ENCODE measurements around the gene THBS3. TPM values are rescaled to one million over a fixed set of nuclear protein-coding genes. Genes with fewer than 3 reads are reported as not detected.

The THBS3 gene
- total and polyA plus RNA-seq, 2 of the 13 experiments (the other 11 are each of a cell fraction or from before 2014, with no cell fraction given), result 0.86 to 3.6 TPM

GRCh38 chr1:155255243-155256007, 47.7 kb upstream of the THBS3 start, which contains the start of gene ENTREP3 (continued):
- TF ChIP-seq, protein P1, sequence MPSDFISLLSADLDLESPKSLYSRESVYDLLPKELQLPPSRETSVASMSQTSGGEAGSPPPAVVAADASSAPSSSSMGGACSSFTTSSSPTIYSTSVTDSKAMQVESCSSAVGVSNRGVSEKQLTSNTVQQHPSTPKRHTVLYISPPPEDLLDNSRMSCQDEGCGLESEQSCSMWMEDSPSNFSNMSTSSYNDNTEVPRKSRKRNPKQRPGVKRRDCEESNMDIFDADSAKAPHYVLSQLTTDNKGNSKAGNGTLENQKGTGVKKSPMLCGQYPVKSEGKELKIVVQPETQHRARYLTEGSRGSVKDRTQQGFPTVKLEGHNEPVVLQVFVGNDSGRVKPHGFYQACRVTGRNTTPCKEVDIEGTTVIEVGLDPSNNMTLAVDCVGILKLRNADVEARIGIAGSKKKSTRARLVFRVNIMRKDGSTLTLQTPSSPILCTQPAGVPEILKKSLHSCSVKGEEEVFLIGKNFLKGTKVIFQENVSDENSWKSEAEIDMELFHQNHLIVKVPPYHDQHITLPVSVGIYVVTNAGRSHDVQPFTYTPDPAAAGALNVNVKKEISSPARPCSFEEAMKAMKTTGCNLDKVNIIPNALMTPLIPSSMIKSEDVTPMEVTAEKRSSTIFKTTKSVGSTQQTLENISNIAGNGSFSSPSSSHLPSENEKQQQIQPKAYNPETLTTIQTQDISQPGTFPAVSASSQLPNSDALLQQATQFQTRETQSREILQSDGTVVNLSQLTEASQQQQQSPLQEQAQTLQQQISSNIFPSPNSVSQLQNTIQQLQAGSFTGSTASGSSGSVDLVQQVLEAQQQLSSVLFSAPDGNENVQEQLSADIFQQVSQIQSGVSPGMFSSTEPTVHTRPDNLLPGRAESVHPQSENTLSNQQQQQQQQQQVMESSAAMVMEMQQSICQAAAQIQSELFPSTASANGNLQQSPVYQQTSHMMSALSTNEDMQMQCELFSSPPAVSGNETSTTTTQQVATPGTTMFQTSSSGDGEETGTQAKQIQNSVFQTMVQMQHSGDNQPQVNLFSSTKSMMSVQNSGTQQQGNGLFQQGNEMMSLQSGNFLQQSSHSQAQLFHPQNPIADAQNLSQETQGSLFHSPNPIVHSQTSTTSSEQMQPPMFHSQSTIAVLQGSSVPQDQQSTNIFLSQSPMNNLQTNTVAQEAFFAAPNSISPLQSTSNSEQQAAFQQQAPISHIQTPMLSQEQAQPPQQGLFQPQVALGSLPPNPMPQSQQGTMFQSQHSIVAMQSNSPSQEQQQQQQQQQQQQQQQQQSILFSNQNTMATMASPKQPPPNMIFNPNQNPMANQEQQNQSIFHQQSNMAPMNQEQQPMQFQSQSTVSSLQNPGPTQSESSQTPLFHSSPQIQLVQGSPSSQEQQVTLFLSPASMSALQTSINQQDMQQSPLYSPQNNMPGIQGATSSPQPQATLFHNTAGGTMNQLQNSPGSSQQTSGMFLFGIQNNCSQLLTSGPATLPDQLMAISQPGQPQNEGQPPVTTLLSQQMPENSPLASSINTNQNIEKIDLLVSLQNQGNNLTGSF (CRISPR knock-in tag; IDR thresholded peaks at IDR 0.05), result 0 out of 2 replicates have a peak, but pooled peaks have one; percentile 56
- TF ChIP-seq ZNF350 (CRISPR knock-in tag; IDR thresholded peaks at IDR 0.05; ENCODE audit: borderline replicate concordance, low read depth), result peak; percentile 57; the same call in 1 of the 2 replicates
- TF ChIP-seq ZNF788 (CRISPR knock-in tag; IDR thresholded peaks at IDR 0.05; ENCODE audit: borderline replicate concordance), result peak; percentile 34; the same call in 1 of the 2 replicates
- TF ChIP-seq ZFP36L2 (CRISPR knock-in tag; IDR thresholded peaks at IDR 0.05), result no peak
- 0 out of 2 replicates have a peak, but pooled peaks have one; percentile 18 for TF ChIP-seq BORCS8-MEF2B (CRISPR knock-in tag; IDR thresholded peaks at IDR 0.05)
- peak; percentile 10; the same call in 1 of the 2 replicates for TF ChIP-seq NCOA2 (CRISPR knock-in tag; IDR thresholded peaks at IDR 0.05)
- TF ChIP-seq SMAD3 (CRISPR knock-in tag; IDR thresholded peaks at IDR 0.05), result 0 out of 2 replicates have a peak, but pooled peaks have one; percentile 44
- peak; percentile 50; the same call in 1 of the 2 replicates for TF ChIP-seq ZNF275 (CRISPR knock-in tag; IDR thresholded peaks at IDR 0.05; ENCODE audit: borderline replicate concordance)
- TF ChIP-seq THAP11 (CRISPR knock-in tag; IDR thresholded peaks at IDR 0.05), result peak; percentile 99
- TF ChIP-seq MXI1 (IDR thresholded peaks at IDR 0.05; ENCODE audit: borderline replicate concordance, low read depth, low read length), result peak; percentile 73; the same call in 1 of the 3 replicates
- TF ChIP-seq ZBTB7A (CRISPR knock-in tag; IDR thresholded peaks at IDR 0.05), result peak; percentile 31; the same call in 1 of the 2 replicates
- no peak for TF ChIP-seq SOX6 (IDR thresholded peaks at IDR 0.05)
- TF ChIP-seq SOX6 (CRISPR knock-in tag; IDR thresholded peaks at IDR 0.05), result peak; percentile 27; the same call in 1 of the 2 replicates
- TF ChIP-seq, protein P2, sequence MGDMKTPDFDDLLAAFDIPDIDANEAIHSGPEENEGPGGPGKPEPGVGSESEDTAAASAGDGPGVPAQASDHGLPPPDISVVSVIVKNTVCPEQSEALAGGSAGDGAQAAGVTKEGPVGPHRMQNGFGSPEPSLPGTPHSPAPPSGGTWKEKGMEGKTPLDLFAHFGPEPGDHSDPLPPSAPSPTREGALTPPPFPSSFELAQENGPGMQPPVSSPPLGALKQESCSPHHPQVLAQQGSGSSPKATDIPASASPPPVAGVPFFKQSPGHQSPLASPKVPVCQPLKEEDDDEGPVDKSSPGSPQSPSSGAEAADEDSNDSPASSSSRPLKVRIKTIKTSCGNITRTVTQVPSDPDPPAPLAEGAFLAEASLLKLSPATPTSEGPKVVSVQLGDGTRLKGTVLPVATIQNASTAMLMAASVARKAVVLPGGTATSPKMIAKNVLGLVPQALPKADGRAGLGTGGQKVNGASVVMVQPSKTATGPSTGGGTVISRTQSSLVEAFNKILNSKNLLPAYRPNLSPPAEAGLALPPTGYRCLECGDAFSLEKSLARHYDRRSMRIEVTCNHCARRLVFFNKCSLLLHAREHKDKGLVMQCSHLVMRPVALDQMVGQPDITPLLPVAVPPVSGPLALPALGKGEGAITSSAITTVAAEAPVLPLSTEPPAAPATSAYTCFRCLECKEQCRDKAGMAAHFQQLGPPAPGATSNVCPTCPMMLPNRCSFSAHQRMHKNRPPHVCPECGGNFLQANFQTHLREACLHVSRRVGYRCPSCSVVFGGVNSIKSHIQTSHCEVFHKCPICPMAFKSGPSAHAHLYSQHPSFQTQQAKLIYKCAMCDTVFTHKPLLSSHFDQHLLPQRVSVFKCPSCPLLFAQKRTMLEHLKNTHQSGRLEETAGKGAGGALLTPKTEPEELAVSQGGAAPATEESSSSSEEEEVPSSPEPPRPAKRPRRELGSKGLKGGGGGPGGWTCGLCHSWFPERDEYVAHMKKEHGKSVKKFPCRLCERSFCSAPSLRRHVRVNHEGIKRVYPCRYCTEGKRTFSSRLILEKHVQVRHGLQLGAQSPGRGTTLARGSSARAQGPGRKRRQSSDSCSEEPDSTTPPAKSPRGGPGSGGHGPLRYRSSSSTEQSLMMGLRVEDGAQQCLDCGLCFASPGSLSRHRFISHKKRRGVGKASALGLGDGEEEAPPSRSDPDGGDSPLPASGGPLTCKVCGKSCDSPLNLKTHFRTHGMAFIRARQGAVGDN (CRISPR knock-in tag; IDR thresholded peaks at IDR 0.05), result peak; percentile 61; the same call in 1 of the 2 replicates
- TF ChIP-seq, protein P3, sequence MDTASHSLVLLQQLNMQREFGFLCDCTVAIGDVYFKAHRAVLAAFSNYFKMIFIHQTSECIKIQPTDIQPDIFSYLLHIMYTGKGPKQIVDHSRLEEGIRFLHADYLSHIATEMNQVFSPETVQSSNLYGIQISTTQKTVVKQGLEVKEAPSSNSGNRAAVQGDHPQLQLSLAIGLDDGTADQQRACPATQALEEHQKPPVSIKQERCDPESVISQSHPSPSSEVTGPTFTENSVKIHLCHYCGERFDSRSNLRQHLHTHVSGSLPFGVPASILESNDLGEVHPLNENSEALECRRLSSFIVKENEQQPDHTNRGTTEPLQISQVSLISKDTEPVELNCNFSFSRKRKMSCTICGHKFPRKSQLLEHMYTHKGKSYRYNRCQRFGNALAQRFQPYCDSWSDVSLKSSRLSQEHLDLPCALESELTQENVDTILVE (CRISPR knock-in tag; IDR thresholded peaks at IDR 0.05), result 0 out of 2 replicates have a peak, but pooled peaks have one; percentile 59
- peak; percentile 7; the same call in 1 of the 2 replicates for TF ChIP-seq HNF4A (CRISPR knock-in tag; IDR thresholded peaks at IDR 0.05)
- TF ChIP-seq SP4 (CRISPR knock-in tag; IDR thresholded peaks at IDR 0.05), result peak; percentile 50; the same call in 1 of the 2 replicates
